Heart left ventricle (tissue), 13 donors: Measurements from ENCODE around the gene OR7D2.
"Not testable (repeated sequence)": the region's sequence is repeated elsewhere in the genome, so short reads cannot be mapped to it uniquely, and the experiment has no call there.

Experiments
- CTCF ChIP-seq, 12 donors: fragments of 200-600 bp; sonication (generic) in 4 of 12; IDR thresholded peaks; one replicate each; pipeline versions ENCODE4 v1.5.0 to v1.8.0; 2018 to 2022; ENCODE audit warnings: antibody characterized with exemption in 12 of 12, mild to moderate bottlenecking in 5 of 12
- POLR2A ChIP-seq, 2 donors: fragments of 450-650 bp; IDR thresholded peaks; one replicate each; pipeline ENCODE4 v1.6.1; 2017; ENCODE audit warnings: antibody characterized with exemption in 2 of 2, mild to moderate bottlenecking in 2 of 2, moderate library complexity in 2 of 2
- donor health status: ischemic (EF 13 %, LVEDD 7.1; RV severe dilation, severe dysfunction).
- donor health status: DM: no; HTN: yes; CAD: no.
- donor health status: DM: no; HTN: no; CAD: no.
- donor health status: ischemic (EF 25% LVEDD 6.9; RV normal size, moderate dysfunction).
- donor health status: ischemic (EF 25% LVEDD 5.7; RV mildly dilated, moderate dysfunction).
- donor health status: ischemic (EF 35%, LVEDD 5.7; RV mildly dilated, moderate dysfunction).
- donor health status: nonischemic (EF 11% LVEDD 7.7; RV severe dilation, severe dysfunction).
- donor health status: DM: yes; HTN: yes; CAD: no.
- donor health status: PGD.
- donor health status: ischemic (EF 29% LVEDD 5.4; RV normal size, mild dysfunction).
- donor health status: nonischemic (EF 23%, LVEDD 6.1; RV moderate dilation, normal function).

- TF ChIP-seq POLR2A, CTCF (IDR thresholded peaks at IDR 0.05): not testable (repeated sequence)
Measured at GRCh38 chr19:9198044-9198443, 19.3 kb downstream of the OR7D2 start.
